Activated T-cell treated with anti-CD3 and anti-CD28 coated beads, Interleukin-2, amount 50 U/mL, for 1 hour (primary cell): ENCODE measurements around the gene DHRSX.

Experiments
- DNase-seq: peaks from one replicate; pipeline ENCODE4 v3.0.0-alpha.2; 2020

Gene DHRSX

GRCh38 chrX:2452317-2452784 lies 48.4 kb downstream of the DHRSX start:
- no peak for DNase-seq

- DNase-seq: no peak
Observed at GRCh38 chrX:2451501-2452316, 49.1 kb downstream of the DHRSX start.

- no peak for DNase-seq
Observed at GRCh38 chrX:2450681-2451080, 50.1 kb downstream of the DHRSX start.

- no peak for DNase-seq
Observed at GRCh38 chrX:2449135-2449886, 51.5 kb downstream of the DHRSX start.

- no peak for DNase-seq
Observed at GRCh38 chrX:2447484-2447883, 53.3 kb downstream of the DHRSX start.

- no peak for DNase-seq
Observed at GRCh38 chrX:2446815-2447214, 54.0 kb downstream of the DHRSX start.

- DNase-seq: no peak
Observed at GRCh38 chrX:2445662-2446623, 54.8 kb downstream of the DHRSX start.

- no peak for DNase-seq
Observed at GRCh38 chrX:2442694-2443093, 58.1 kb downstream of the DHRSX start.

- DNase-seq: no peak
Observed at GRCh38 chrX:2441466-2441865, 59.3 kb downstream of the DHRSX start.

- DNase-seq: no peak
Observed at GRCh38 chrX:2439613-2440012, 61.2 kb downstream of the DHRSX start.

- no peak for DNase-seq
Observed at GRCh38 chrX:2435465-2435864, 65.3 kb downstream of the DHRSX start.

- DNase-seq: no peak
Observed at GRCh38 chrX:2434270-2435163, 66.3 kb downstream of the DHRSX start.

GRCh38 chrX:2432298-2432863 lies 68.4 kb downstream of the DHRSX start:
- no peak for DNase-seq

- no peak for DNase-seq
Observed at GRCh38 chrX:2430265-2430825, 70.4 kb downstream of the DHRSX start.

GRCh38 chrX:2427737-2428136 lies 73.0 kb downstream of the DHRSX start:
- no peak for DNase-seq

GRCh38 chrX:2427147-2427546 lies 73.6 kb downstream of the DHRSX start:
- no peak for DNase-seq

- no peak for DNase-seq
Observed at GRCh38 chrX:2426289-2426882, 74.4 kb downstream of the DHRSX start.

GRCh38 chrX:2425286-2426071 lies 75.3 kb downstream of the DHRSX start:
- no peak for DNase-seq

GRCh38 chrX:2424317-2424716 lies 76.5 kb downstream of the DHRSX start:
- DNase-seq: no peak

- DNase-seq: no peak
Observed at GRCh38 chrX:2423899-2424298, 76.9 kb downstream of the DHRSX start.
